Activated CD4-positive, alpha-beta T cell treated with anti-CD3 and anti-CD28 coated beads for 1 hour (primary cell): ENCODE results near the gene BTBD19.
A peak's percentile ranks its signal among the peaks of the same experiment; 100 is the strongest.
"Not testable (repeated sequence)": the region's sequence is repeated elsewhere in the genome, so short reads cannot be mapped to it uniquely, and the experiment has no call there.

Experiments
- DNase-seq: peaks from one replicate; pipeline ENCODE4 v3.0.0-alpha.2; 2020

Gene BTBD19

GRCh38 chr1:44810101-44810761 lies 1.9 kb downstream of the BTBD19 start:
- no peak for DNase-seq

GRCh38 chr1:44810762-44811105 lies 2.4 kb downstream of the BTBD19 start:
- DNase-seq = not testable (repeated sequence)

DNA sequence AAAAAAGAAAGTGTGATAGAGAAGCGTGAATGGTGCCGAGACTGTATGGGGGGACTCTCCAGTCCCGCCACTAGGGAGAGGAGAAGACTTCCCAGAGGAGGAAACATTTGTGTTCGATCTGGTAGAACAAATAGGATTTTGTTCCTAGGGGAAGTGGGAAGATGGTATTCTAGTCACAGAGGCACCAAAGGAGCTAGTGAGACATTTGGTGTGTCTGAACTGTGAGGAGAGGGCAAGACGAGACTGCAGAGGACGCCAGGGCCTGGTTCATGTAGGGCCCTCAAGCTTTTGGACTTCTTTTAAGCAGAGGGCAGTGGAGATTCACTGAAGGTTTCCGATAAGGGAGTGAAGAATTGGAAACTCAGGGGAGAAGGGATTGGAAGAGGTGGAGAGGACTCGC lies 2.9 kb downstream of the BTBD19 start:
- DNase-seq = no peak

DNA sequence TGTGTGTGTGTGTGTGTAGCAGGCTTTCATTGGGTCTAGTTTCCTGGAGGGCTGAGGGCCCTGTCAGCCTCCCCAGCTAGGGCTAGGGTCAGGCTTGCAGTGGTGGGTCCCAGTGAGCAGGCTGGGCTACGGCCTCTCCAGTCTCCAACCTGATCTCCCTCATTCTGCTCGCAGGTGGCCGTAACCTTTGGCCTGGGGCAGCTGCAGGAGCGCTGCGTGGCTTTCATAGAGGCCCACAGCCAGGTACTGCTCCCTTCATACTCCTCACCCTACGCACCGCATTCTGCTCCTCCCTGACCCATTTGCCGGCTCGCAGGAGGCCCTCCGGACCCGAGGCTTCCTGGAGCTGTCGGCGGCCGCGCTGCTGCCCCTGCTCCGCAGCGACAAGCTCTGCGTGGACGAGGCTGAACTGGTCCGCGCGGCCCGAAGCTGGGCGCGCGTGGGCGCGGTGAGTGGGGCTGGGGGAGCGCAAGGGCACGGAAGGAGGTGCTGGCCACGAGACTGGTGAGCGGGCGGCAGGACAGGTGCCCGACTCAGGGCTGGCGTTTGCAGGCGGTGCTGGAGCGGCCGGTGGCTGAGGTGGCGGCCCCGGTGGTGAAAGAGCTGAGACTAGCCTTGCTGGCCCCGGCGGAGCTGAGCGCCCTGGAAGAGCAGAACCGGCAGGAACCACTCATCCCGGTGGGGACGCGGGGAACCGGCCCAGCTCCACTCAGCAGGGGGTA lies 4.7 kb downstream of the BTBD19 start:
- no peak for DNase-seq

- not testable (repeated sequence) for DNase-seq
Measured at GRCh38 chr1:44815926-44816325, 7.6 kb downstream of the BTBD19 start.

- no peak for DNase-seq
Measured at GRCh38 chr1:44817307-44817706, 9.0 kb downstream of the BTBD19 start.

DNA sequence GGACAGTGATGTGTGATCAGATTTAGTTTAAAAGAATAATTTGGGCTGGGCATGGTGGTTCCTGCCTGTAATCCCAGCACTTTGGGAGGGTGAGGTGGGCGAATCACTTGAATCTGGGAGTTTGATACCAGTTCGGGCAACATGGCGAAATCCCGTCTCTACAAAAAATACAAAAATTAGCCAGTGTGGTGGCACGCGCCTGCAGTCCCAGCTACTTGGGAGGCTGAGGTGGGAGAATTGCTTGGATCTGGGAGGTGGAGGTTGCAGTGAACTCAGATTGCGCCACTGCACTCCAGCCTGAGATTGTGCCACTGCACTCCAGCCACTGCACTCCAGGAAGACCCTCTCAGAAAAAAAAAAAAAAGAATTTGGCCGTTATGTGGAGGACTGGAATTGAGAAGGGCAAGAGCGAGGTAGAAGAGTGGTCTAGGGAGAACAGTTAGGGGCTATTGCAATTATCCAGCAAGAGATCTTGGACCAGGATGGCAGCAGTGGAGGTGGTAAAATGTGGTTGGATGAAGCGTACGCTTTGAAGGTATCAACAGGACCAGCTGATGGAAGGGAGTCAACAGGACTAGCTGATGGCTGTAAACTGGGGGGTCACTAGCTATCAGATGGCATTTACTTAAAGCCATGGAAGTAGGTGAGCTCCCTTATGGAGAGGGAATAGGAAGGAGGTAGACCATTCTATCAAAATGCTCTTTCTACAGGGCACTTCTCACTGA lies 9.6 kb downstream of the BTBD19 start:
- no peak for DNase-seq

DNA sequence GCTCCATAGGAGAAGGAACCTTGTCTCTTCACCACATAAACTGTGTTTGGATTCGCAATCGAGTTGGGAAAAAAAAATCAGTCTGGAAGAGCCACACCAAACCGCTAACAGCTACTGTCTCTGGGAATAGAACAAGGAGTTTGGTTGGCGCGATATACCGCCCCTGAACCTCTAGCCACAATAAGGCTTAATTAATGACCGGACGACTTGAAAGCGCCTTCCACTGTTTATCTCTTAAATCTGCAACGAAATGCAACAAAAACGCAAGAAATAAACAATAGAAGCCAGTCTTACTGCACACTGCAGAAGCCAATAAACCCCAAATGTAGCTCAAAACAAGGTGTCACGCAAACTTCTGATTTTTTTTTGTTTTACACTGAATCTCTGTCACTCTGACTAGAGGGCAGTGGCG lies 10.9 kb downstream of the BTBD19 start:
- no peak for DNase-seq

DNA sequence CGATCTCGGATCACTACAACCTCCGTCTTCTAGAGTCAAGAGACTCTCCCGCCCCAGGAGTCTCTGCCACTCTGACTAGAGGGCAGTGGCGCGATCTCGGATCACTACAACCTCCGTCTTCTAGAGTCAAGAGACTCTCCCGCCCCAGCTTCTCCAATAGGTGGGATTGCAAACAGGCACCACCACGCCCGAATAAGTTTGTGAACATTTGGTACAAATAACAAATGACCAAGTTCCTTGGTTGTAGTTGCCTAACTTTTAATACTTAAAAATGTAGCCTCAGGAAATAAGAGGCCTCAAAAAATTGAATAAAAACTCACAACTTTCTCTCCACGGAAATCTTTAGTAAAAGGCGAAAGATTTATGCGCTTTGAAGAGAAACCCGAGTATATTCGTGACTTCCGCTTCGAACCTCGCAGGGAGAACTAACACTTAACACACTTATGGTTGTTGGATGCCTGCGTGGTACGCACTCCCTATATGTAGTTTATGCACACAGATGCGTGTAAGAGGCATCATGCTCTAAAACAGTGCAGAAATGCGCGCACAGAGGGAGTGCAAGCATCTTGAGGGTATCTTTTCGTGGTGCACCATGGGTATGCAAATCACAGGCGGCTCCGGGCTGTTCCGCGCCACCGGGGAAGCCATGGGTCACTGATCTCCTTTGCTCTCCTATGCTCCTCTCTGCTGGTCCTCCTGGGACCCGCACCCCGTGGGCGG lies 11.4 kb downstream of the BTBD19 start:
- DNase-seq = peak; percentile 75

GRCh38 chr1:44820328-44821239 lies 12.3 kb downstream of the BTBD19 start:
- no peak for DNase-seq

DNA sequence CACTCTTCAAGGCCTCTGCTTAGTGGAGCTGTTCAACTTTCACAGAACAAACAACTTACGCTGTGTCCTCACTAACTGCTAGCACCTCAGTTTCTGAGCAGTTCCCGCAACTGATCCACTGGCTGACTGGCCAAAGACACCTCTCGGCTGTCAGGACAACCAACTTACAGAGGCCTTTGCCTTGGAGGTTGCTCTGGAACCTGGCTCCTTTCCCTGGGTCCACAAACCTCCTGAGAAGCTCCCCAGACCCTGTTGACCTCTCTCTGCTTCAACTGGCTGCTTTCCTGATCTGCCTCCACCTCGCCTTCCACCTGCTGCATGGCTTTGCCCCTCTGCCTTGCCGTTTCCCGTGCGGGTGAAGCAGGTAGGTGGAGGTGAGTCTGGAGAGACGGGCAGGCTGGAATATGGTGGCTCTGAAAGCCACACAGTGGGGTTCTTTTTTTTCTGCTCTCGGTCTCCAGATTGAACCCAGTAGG lies 13.0 kb downstream of the BTBD19 start:
- DNase-seq = no peak

GRCh38 chr1:44822131-44822701 lies 13.9 kb downstream of the BTBD19 start:
- no peak for DNase-seq

DNA sequence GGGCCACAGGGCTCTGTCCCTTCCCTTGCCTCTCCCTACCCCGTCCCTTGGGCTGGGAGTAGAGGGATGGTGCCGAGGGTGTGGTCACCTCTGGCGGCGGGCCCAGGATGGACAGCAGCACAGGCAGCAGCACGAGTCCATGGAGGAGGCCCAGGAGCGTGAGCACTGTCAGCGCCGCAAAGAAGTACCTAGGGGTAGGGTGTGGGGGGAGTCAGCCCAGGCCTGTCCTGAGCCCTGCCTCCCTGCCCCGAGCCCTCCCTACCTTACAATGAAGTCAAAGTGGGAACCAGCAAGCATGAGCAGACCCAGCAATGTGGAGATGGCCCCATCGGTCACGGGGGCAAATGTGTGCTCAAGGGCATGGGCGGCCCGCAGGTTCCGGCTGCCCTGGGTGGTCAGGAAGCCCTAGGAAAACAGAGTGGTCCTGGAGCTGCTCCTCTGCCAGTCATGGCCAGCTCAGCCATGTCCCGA lies 14.7 kb downstream of the BTBD19 start:
- no peak for DNase-seq

GRCh38 chr1:44824392-44824791 lies 16.1 kb downstream of the BTBD19 start:
- not testable (repeated sequence) for DNase-seq

DNA sequence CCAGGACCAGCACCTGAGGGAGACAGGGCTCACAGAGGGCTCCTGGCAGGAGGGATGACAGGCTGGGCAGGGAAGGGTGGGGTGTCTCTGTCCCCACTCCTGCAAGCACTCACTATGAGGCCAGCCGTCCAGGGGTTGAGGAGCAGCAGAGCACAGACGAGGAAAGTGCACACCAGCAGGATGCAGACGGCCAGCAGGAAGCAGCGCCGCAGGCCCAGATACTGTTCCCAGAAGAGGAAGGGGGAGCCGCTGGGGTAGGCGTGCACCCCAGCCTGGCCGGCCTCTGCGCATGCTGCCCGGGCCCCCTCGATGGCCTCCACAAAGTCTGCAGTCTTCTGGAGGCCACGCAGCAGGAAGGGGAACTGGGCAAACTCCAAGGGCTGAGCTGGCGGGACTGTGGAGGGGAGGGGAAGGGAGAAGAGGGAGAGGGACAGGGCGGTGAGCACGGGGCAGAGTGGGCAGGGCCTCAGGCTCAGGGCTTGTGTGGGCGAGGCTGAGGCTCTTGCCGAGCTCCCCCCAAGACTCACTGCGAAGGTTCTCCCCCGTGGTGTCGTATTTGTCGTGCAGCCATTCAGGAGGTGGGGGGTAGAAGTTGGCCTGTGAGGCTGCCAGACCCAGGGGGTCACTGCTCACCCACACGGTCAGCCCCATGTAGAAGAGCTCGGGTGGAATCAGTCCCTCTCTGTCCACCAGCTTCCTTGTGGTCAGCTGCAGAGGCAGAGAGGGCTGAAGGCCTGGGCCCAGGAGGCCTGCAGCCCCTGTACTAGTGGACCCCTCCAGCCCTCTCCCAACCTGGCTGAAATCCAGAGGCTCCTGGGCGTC lies 18.3 kb downstream of the BTBD19 start:
- DNase-seq = no peak

GRCh38 chr1:44827197-44828002 lies 19.1 kb downstream of the BTBD19 start:
- no peak for DNase-seq

DNA sequence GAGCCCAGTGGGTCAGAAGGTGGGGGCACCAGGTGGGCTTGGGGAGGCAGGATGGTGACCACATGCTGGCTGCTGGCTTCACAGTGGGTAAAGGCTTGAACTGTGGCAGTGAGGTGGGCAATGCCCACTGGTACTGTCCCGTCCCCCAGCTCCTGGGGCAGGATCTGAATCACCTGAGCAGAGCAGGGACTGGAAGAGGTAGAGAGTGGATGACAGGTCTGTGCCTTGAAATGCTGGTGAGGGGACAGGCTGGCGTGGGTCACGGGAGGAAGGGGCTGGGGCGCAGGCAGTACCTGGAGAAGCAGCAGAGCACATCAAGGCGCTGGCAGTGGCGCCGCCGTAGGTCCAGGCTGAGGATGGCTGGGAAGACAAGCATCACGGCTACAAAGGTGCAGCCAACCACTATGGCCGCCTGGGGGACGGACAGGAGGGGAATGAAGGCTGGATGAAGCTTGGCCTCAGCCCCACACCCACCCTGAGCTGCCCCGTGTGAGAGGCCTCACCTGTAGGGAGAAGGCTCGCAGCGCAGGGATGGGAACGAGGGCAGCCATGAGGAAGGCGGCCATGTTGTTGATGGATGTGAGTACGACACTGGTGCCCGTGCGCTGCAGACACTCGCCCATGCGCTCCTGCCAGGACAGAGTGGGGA lies 19.8 kb downstream of the BTBD19 start:
- DNase-seq = no peak

- DNase-seq = no peak
Measured at GRCh38 chr1:44828841-44829440, 20.6 kb downstream of the BTBD19 start.
